Memory B cell (primary cell): ENCODE data around the gene TXK.

Experiments used
- ATAC-seq: fragments of 150-1000 bp; cut with Tn5 transposase; 2 replicates; pipeline ENCODE4 v1.10.0; 2021; ENCODE audit warnings: low read depth, mild to moderate bottlenecking, moderate library complexity
- DNase-seq, 2 donors: peaks; one replicate each; pipeline ENCODE4 v3.0.0; 2022; ENCODE audit warnings: low spot score in 2 of 2
- H3K27ac Mint-ChIP-seq: one replicate; pipeline ENCODE4 v1.8.0; 2022; ENCODE audit warnings: mild to moderate bottlenecking, moderate library complexity, mixed read lengths
- H3K27me3 Mint-ChIP-seq: one replicate; pipeline ENCODE4 v1.8.0; 2022; ENCODE audit warnings: mixed read lengths
- H3K36me3 Mint-ChIP-seq: one replicate; pipeline ENCODE4 v1.8.0; 2022; ENCODE audit warnings: mild to moderate bottlenecking, mixed read lengths
- H3K4me1 Mint-ChIP-seq: one replicate; pipeline ENCODE4 v1.8.0; 2022; ENCODE audit warnings: mixed read lengths
- H3K4me3 Mint-ChIP-seq: one replicate; pipeline ENCODE4 v1.8.0; 2022; ENCODE audit warnings: mild to moderate bottlenecking, moderate library complexity, mixed read lengths
- H3K9me3 Mint-ChIP-seq: one replicate; pipeline ENCODE4 v1.8.0; 2022; ENCODE audit warnings: mixed read lengths

The TXK gene

GRCh38 chr4:48022192-48022799 lies 111.8 kb downstream of the TXK start:
- H3K9me3 Mint-ChIP-seq: no peaks in the 10 kb centered on the region
- no peak overlapping the region for H3K27ac Mint-ChIP-seq
- no peaks in the 10 kb centered on the region for H3K36me3 Mint-ChIP-seq
- no peak overlapping the region for H3K4me3 Mint-ChIP-seq
- no peak for DNase-seq
- peaks cover 6% of the 10 kb centered on the region for H3K4me1 Mint-ChIP-seq
- H3K27me3 Mint-ChIP-seq: peaks cover 11% of the 10 kb centered on the region
- ATAC-seq: no peak

- no peak for DNase-seq
- Mint-ChIP-seq H3K9me3 (no peaks in the 10 kb centered on the region), H3K4me1 (peaks cover 6% of the 10 kb centered on the region), H3K4me3 (no peak overlapping the region), H3K36me3 (no peaks in the 10 kb centered on the region), H3K27ac (no peak overlapping the region), H3K27me3 (peaks cover 11% of the 10 kb centered on the region)
- no peak for ATAC-seq
Measured at GRCh38 chr4:48021100-48021499, 113.0 kb downstream of the TXK start.

DNA sequence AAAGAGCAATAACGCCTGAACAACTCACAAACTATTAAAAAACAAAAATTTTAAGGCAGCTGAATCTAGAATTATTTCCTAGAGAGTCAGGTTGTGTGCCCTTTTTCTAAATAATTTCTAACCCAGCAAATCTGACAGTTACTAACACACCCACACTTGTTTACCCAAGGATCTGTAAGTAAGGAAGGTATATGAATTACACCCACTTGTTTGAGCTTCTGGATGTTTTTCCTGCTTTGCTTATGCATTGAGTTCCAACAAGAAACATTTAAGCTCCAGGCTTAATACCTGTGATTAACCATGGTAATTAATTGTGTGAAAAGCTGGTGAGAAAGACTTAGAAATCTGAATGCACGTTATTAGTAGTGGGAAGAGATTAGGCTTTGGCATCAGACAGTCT lies 115.9 kb downstream of the TXK start:
- DNase-seq (no peak), ATAC-seq (no peak)
- Mint-ChIP-seq H3K36me3 (no peaks in the 10 kb centered on the region), H3K9me3 (no peaks in the 10 kb centered on the region), H3K4me3 (no peak overlapping the region), H3K27me3 (peaks cover 14% of the 10 kb centered on the region), H3K27ac (no peak overlapping the region), H3K4me1 (peaks cover 12% of the 10 kb centered on the region)

DNA sequence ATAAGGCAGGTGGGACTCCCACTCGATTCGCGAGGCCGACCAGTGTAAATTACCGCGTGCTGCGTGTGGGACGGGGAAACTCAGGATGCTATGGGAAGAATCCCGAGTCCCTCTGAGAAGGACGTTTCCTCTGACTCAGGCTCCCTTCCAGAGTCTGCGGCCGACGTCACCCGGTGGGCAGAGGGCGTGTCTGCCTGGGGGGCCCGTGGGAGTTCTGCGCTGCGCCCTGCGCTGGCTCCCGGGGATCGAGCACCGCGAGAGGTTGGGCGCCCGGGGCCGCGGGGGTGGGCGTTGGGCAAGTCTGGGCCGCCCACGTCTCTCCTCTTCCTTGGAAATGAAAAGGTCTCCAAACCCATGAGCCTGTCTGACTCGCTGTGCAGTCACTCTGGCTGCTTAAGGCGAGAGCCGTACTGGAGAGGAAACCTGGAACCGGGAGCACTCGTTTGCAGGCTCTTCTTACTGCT lies 116.9 kb downstream of the TXK start:
- Mint-ChIP-seq H3K4me3 (peak overlapping the region; percentile 82), H3K27me3 (peaks cover 15% of the 10 kb centered on the region), H3K36me3 (no peaks in the 10 kb centered on the region), H3K4me1 (peaks cover 12% of the 10 kb centered on the region), H3K27ac (no peak overlapping the region), H3K9me3 (no peaks in the 10 kb centered on the region)
- DNase-seq: no peak
- peak; percentile 14 for ATAC-seq
